ENCODE measurements around the gene LPAR1.

The LPAR1 gene

GRCh38 chr9:110954822-110955291, 83.4 kb downstream of the LPAR1 start:
- no peaks in the 10 kb centered on the region for H3K27me3 ChIP-seq (ENCODE audit: insufficient read depth, poor library complexity, severe bottlenecking)
- DNase-seq (ENCODE audit: low read depth in 1 of 2, low spot score in 1 of 2), result no peak
- no peak overlapping the region for H3K27ac ChIP-seq (replicated peaks)
- TF ChIP-seq POLR2AphosphoS5 (IDR thresholded peaks at IDR 0.05; ENCODE audit: low read depth), result no peak
- TF ChIP-seq SPI1 (IDR thresholded peaks at IDR 0.05; ENCODE audit: borderline replicate concordance, low read depth), result peak; percentile 88
- no peak overlapping the region for H3K4me3 ChIP-seq (replicated peaks; ENCODE audit: insufficient read depth, low read length)

- TF ChIP-seq SPI1 (IDR thresholded peaks at IDR 0.05; ENCODE audit: borderline replicate concordance, low read depth) (no peak), GABPA (IDR thresholded peaks at IDR 0.05; ENCODE audit: low read depth) (no peak), REST (IDR thresholded peaks at IDR 0.05; ENCODE audit: insufficient replicate concordance, low read depth) (no peak), CTCF (IDR thresholded peaks at IDR 0.05; ENCODE audit: insufficient read depth, low read length) (no peak), POLR2AphosphoS5 (IDR thresholded peaks at IDR 0.05; ENCODE audit: low read depth) (no peak)
- Histone ChIP-seq H3K27ac (replicated peaks) (no peak overlapping the region), H3K4me3 (replicated peaks; ENCODE audit: insufficient read depth, low read length) (no peak overlapping the region), H3K27me3 (ENCODE audit: insufficient read depth, poor library complexity, severe bottlenecking) (no peaks in the 10 kb centered on the region)
- no peak for DNase-seq (ENCODE audit: low read depth in 1 of 2, low spot score in 1 of 2)
Measured at GRCh38 chr9:110952540-110952859, 85.8 kb downstream of the LPAR1 start.

- no peak overlapping the region for H3K4me3 ChIP-seq (replicated peaks; ENCODE audit: insufficient read depth, low read length)
- H3K27me3 ChIP-seq (ENCODE audit: insufficient read depth, poor library complexity, severe bottlenecking), result no peaks in the 10 kb centered on the region
- DNase-seq (ENCODE audit: low read depth in 1 of 2, low spot score in 1 of 2), result no peak
- H3K27ac ChIP-seq (replicated peaks), result no peak overlapping the region
- TF ChIP-seq POLR2AphosphoS5 (IDR thresholded peaks at IDR 0.05; ENCODE audit: low read depth) (no peak), GABPA (IDR thresholded peaks at IDR 0.05; ENCODE audit: low read depth) (no peak), CTCF (IDR thresholded peaks at IDR 0.05; ENCODE audit: insufficient read depth, low read length) (no peak), REST (IDR thresholded peaks at IDR 0.05; ENCODE audit: insufficient replicate concordance, low read depth) (no peak), SPI1 (IDR thresholded peaks at IDR 0.05; ENCODE audit: borderline replicate concordance, low read depth) (peak; percentile 45; the same call in 1 of the 2 replicates)
Measured at GRCh38 chr9:110951805-110952539, 86.3 kb downstream of the LPAR1 start.

GRCh38 chr9:110950041-110950645, 88.1 kb downstream of the LPAR1 start:
- no peak for DNase-seq (ENCODE audit: low read depth in 1 of 2, low spot score in 1 of 2)
- no peak for TF ChIP-seq CTCF (IDR thresholded peaks at IDR 0.05; ENCODE audit: insufficient read depth, low read length)
- TF ChIP-seq SPI1 (IDR thresholded peaks at IDR 0.05; ENCODE audit: borderline replicate concordance, low read depth), result no peak
- TF ChIP-seq POLR2AphosphoS5 (IDR thresholded peaks at IDR 0.05; ENCODE audit: low read depth), result no peak
- TF ChIP-seq REST (IDR thresholded peaks at IDR 0.05; ENCODE audit: insufficient replicate concordance, low read depth), result no peak
- no peak for TF ChIP-seq GABPA (IDR thresholded peaks at IDR 0.05; ENCODE audit: low read depth)
- no peaks in the 10 kb centered on the region for H3K27me3 ChIP-seq (ENCODE audit: insufficient read depth, poor library complexity, severe bottlenecking)
- no peak overlapping the region for H3K27ac ChIP-seq (replicated peaks)
- H3K4me3 ChIP-seq (replicated peaks; ENCODE audit: insufficient read depth, low read length), result no peak overlapping the region
